ENCODE measurements around the gene MEGF8. TPM values are rescaled to one million over a fixed set of nuclear protein-coding genes. Genes with fewer than 3 reads are reported as not detected.

Gene MEGF8
- total RNA-seq, 1 experiment from 2014 or later, result 8.8 TPM

DNA sequence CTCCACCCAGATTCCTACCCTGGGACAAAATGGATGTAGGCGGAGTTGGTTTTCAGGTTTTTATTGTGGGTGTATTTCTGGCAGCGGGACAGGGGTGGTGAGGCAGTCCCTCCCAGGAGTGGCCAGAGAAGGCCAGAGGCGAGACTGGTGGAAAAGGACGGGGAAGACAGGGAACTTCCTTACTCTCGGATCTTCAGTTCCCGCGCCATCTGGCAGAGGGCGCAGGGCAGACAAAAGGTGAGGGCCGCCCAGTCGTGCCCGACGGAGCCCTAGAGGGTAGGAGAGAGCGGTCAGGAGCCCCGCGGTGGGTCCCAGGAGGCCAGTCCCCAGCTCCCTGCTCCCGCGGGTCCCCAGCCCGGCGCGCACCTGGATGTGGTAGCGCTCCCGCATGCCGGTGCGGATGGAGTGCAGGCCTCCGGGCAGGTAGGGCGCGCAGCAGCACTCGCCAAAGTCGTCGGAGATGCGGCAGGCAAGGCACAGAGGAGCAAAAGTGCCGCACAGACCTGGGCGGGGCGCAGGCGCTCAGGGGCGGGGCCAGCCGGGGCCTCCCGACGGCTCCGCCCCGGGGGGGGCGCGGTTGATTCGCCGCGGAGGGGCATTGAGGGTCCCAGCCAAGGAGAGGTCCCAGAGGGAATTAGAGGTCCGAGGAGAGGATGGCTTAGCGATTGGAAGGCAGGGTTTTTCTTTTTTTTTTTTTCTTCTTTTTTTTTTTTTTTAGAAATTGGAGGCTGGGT, 61.7 kb downstream of the MEGF8 start:
- in situ Hi-C loops (cut with HindIII; ENCODE audit: low pct_unique_long_range_greater_than_20kb, low sequenced_read_pairs), result no loop called here

DNA sequence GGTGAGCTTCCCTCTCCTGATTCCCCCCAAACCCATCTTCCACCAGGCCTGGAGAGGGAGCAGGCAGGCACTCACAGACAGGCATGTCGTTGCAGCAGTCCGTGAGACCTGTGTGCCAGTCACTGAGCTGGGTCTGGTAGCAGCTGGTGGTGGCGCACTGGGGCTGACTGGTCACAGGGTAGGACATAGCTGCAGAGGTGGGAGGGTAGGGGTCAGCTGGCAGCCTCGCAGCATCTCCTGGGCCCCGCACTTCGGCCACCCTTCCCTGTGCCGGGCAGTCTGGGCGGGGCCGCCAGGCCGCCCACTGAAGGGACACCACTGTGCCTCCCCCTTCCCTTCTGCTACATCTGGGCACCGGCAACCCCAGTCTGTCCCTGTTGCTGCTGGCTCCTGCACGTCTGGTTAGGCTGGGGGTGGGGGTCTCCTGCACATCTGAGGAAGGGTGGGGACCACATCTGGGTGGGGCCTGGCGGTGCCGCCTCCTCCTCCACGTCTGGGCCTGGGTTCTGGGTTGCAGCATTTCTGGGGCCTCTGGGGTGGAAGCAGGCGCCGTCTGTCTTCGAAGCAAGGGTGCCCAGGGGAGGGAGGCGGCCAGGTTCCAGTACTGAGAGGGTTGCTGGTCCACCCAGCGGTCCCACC, 63.5 kb downstream of the MEGF8 start:
- in situ Hi-C loops (cut with HindIII; ENCODE audit: low pct_unique_long_range_greater_than_20kb, low sequenced_read_pairs), result no loop called here
- no peak for DNase-seq (ENCODE audit: low read depth, low spot score)

More for the DNA sequence above, 61.7 kb downstream of the MEGF8 start:
- DNase-seq (ENCODE audit: low read depth, low spot score), result peak; percentile 84

DNA sequence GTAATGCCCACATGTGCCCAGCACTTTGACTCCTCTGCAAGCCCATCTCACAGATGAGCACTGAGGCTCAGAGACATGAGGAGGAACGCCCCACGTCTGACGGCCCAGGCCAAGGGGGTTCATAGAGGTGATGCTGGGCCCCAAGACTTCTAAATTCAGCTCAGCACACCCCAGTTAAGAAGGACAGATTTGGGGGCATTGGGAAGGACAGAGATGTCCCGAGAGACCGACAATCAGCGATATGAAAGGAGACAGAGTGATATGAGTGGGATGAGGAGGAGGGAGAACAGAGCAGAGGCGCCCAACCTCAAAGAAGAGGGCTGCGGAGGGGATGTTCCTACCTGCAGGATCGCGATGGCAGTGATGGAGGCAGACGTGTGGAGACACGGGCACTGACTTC, 64.5 kb downstream of the MEGF8 start, which contains the start of gene CNFN:
Gene CNFN, minus strand, starts transcription at position 399 of the 400 bp plus-strand sequence. CDS start 1,260 bp downstream, outside the sequence.
- in situ Hi-C loops (cut with HindIII; ENCODE audit: low pct_unique_long_range_greater_than_20kb, low sequenced_read_pairs), result no loop called here
- no peak for DNase-seq (ENCODE audit: low read depth, low spot score)

DNA sequence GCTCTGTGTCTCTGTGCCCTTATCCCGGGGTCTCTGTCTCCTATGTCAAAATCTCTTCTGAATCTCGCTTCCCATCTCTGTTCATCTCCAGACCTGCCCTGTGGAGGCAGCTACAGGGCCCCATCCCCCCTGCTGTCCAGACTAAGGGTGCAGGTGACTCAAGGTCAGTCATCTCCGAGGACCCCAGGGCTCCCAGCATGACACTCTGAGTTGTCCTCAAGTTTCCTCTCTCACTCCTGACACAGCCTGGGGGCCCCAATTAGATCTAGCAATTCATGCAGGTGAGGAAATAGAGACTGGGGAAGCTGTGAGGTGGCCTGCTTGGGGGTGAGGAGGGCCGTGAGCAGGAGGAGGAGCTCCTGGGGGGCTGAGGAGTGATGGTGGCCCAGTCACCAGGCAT, 66.7 kb downstream of the MEGF8 start:
- in situ Hi-C loops (cut with HindIII; ENCODE audit: low pct_unique_long_range_greater_than_20kb, low sequenced_read_pairs), result no loop called here
- DNase-seq (ENCODE audit: low read depth, low spot score), result no peak

DNA sequence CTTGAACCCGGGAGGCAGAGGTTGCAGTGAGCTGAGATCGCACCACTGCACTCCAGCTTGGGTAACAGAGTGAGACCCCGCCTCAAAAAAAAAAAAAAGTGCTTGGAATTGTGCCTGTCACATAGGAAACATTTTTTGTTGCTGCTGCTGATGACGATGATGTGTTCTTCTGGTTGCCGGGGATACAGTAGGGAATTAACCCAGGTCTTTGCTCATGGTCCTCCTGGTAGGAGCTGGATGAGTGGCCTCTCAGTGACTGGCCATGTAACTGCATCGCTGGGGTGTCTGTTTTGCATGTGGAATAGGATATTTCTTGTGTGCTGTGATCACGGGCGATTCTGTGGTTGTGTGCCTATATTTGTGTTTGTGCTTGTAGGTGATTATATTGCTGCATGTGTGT, 69.3 kb downstream of the MEGF8 start:
- in situ Hi-C loops (cut with HindIII; ENCODE audit: low pct_unique_long_range_greater_than_20kb, low sequenced_read_pairs), result no loop called here
- no peak for DNase-seq (ENCODE audit: low read depth, low spot score)

DNA sequence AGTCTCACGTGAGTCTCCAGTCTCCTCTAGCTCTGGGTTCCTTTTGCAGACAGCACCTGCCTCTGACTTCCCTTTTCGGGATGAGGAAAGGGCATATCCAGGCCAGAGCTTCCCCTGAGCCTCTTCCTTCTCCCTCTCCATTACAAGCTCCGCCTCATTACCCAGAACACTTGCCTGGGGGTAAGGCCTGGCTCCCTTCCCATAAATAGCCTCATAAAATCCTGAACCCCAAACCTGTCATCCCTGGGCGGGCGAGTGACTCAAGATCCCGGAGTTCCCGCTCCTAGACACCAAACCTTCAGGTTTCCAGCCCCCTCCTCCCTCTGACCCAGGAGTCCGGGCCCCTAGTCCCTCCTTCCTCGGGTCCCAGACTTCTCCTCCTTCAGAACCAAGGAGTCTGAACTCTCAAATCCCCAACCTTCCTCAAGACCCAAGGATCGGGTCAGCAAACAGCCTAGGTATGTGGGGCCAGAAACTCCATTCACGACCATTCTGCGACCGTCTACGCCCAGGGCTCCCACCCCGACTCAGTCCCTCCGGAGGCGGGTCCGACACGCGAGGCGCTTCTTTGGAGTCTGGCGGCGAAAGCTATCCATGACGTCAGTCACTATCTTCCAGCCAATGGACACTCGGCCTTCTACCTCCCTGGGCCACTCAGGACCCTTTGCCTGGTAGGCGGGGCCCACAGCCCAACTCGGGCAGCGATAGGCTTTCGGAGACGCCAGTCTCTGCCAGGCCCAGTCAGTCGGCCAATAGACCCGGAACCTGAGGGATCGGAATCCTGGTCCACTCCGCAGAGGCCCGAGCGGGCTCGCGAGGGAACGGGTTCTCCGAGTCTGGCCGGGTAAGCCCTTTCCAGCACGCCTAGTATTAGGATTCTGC, 71.2 kb downstream of the MEGF8 start:
- peak; percentile 98 for DNase-seq (ENCODE audit: low read depth, low spot score)
- in situ Hi-C loops (cut with HindIII; ENCODE audit: low pct_unique_long_range_greater_than_20kb, low sequenced_read_pairs), result no loop called here

DNA sequence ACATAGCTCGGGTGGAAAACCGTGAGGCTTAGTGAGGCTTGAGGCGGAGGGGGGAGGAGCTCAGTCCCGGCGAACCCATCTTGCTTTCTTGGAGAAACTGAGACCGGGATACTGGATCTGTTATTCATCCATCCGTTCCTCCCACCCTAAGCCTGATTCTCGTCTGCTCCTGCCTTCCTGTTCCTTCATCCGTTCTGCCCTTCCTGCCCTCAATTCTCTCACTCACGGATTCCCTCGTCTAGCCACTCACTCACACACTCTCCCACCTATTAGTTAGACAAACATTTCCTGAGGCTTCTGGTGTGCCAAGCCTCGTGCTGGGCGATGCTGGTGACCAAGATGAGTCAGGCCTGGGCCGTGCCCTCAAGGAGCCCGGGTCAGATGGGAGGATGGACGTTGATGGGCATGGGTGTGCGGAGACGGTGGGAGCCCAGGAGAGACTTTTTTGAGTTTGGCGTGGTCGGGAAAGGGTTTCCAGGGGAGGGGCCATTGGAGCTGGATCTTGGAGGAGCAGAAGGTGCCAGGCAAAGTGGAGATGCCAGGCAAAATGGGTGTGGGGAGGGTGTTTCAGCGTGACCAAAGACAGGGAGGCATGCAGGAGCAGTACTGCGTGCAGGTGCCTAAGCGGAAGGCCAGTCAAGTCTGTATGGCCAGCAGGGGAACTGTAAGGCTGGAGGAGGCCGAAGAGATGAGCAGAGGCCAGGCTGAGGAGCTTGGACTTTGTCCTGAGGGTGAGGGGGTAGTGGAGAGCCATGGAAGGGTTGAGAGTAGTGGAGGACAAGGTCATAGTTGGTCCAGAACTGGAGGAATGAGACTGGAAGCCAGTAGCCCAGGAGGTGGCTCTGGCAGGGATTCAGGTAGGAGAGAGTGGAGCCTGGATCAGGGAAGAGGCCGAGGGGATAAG, 72.1 kb downstream of the MEGF8 start:
- in situ Hi-C loops (cut with HindIII; ENCODE audit: low pct_unique_long_range_greater_than_20kb, low sequenced_read_pairs), result no loop called here
- no peak for DNase-seq (ENCODE audit: low read depth, low spot score)

DNA sequence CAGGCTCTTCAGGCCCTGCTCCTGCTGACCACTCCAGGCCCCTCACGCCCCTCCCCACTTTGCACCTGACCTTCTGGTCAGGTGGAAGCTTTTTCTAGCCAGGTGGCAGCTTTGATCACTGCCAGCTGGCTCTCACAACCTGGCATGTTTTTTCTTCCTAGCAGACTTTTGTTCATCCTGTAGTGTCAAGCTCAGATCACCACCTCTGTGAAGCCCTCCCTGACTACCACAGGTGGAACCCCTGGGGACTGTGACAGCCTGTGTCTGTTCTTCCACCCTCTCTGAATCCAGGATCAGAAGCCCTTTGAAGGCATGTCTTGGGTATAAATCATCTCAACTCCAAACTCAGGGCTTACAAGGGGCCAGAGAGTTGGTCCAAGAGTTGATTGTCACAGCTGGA, 75.0 kb downstream of the MEGF8 start:
- in situ Hi-C loops (cut with HindIII; ENCODE audit: low pct_unique_long_range_greater_than_20kb, low sequenced_read_pairs), result no loop called here
- no peak for DNase-seq (ENCODE audit: low read depth, low spot score)

DNA sequence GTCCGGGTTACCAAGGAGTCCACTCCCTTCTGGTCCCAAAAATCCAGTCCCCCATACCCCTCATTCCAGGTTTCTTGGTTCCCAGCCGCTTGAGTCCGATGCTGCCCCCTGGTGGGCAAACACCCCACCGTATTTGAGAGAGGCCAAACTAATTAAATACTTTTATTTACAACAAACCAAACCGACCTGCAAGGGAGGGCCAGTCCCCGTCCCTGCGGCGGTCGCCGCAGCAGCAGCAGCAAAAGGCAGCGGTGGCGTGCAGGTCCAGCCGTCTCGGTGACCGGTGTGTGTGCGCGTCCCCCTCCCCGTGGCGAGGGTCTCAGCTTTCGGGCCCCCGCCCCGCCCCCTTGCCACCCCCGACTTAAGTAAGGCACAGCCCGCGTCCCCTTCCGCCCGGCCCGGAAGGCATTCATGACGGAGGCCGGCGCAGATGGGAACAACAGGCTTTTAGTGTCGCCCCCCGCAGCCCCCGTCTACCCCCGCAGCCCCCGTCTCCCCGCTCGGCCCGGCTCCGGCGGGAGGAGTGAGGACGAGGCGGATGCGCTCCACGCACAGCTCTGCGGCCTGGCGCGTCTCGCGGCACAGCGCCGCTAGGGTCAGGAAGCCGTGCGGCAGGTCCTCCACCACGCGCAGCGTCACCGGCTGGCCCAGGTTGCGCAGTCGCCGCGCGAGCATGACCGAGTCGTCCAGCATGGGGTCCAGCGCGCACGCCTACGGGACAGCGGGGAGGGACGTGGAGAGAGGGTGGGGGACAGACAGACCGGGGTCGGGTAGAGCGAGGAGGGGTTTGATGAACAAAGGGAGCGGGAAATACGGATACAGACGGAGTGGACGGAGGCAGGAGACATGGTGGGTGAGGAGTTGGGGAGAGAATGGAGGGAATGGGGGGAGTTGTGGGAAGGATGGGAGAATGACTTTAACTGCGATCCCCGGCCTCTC, 76.2 kb downstream of the MEGF8 start:
- peak; percentile 65 for DNase-seq (ENCODE audit: low read depth, low spot score)

DNA sequence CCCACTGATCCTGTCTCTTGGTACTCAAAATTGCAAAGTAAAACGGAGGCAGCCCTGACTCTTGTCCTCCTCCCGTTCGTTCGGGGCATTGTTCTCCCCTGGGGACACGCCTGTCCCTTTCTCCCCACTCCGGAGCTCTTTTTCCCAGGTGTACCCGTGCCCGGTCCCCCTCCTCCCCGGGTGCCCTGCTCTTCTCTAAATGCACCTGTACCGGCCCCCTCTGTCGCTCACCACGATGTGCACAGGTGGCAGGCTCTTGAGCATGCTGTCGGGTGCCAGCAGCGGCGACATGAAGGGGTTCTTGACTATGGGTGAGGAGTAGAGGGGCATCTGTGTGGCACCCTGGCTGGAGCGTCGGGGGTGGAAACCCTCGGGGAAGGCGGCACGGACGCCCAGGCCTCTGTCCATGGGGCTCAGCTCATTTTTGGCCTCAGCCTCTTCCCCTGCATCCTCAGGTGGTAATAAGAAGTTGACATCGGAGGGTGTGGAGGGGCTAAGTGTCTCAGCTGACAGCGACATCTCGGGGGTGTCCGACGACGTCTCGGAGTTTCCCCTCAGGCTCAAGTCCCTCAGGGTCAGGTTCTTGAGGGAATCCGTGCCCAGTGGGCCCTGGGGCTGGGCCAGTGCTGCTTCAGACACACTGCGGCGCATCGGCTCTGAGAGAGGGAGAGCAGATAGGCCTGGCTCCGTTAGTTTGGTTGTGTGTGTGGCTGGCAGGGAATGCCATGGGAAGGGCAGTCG, 77.1 kb downstream of the MEGF8 start:
- in situ Hi-C loops (cut with HindIII; ENCODE audit: low pct_unique_long_range_greater_than_20kb, low sequenced_read_pairs), result no loop called here
- no peak for DNase-seq (ENCODE audit: low read depth, low spot score)

More for the DNA sequence above, 76.2 kb downstream of the MEGF8 start:
- in situ Hi-C loops (cut with HindIII; ENCODE audit: low pct_unique_long_range_greater_than_20kb, low sequenced_read_pairs), result no loop called here

DNA sequence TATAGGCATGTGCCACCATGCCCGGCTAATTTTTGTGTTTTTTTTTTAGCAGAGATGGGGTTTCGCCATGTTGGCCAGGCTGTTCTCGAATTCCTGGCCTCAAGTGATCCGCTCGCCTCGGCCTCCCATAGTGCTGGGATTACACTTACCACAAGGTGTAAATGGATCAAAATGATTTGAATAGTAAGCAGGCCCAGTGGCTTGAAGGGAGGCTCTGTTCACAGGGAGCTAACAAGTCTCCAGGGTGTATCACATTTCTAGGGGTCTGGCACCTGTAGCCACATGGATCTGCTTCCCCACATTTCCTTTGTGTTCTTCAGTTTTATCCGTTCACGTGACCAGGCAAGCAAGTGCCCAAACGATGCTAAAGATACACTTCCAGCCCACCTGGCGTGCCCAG, 78.2 kb downstream of the MEGF8 start:
- DNase-seq (ENCODE audit: low read depth, low spot score), result no peak
- in situ Hi-C loops (cut with HindIII; ENCODE audit: low pct_unique_long_range_greater_than_20kb, low sequenced_read_pairs), result no loop called here

DNA sequence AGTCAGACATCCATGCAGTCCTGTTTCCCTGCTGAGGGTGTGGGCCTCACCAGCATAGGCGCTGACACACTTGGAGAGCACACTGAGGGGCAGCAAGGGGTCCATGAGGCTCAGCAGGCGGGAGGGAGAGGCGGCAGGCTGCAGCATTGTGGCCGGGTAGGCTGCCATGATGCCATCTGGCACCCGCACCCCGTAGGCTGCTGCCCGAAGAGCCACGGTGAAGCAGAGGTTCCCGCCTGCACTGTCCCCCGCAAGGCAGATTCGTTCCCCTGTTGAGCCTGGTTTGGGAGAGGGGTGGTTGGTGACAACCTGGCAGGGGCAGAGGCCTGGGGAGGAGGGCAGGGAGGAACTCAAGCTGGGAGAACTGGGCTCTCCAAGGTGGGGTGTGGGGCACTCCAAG, 80.7 kb downstream of the MEGF8 start:
- no peak for DNase-seq (ENCODE audit: low read depth, low spot score)
- in situ Hi-C loops (cut with HindIII; ENCODE audit: low pct_unique_long_range_greater_than_20kb, low sequenced_read_pairs), result no loop called here

DNA sequence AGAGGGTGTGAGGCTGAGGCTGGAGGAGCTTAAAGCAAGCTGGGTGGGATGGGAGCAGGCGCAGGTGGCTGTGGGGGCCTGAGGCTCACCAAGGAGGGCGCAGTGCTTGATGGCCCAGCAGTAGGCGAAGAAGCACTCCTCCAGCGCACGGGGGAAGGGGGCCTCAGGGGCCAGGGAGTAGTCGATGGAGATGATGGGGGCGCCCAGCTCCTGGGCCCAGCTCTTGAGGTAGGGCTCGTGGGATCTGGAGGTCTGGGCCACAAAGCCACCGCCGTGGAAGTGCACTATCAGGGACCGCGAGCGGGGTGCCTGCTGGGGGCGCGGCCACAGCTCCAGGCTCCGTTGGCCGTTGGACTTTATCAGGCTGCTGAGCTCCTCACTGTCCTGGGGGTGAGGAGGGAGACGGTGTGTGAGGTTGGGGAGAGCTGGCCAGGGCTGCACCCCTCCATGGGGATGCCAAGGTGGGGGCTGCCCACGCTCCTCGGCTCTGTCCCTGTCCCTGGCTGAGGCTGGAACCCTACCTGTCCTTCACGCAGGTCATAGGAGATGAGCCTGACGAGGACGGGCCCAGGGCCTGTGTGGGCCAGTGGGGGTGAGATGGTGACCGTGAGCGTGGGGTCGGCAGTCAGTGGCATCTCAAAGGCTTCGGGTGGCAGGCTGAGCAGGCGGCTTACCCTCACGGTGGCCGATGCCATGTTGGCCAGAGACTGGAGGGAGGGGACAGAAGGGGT, 81.8 kb downstream of the MEGF8 start:
- in situ Hi-C loops (cut with HindIII; ENCODE audit: low pct_unique_long_range_greater_than_20kb, low sequenced_read_pairs), result no loop called here
- DNase-seq (ENCODE audit: low read depth, low spot score), result no peak

DNA sequence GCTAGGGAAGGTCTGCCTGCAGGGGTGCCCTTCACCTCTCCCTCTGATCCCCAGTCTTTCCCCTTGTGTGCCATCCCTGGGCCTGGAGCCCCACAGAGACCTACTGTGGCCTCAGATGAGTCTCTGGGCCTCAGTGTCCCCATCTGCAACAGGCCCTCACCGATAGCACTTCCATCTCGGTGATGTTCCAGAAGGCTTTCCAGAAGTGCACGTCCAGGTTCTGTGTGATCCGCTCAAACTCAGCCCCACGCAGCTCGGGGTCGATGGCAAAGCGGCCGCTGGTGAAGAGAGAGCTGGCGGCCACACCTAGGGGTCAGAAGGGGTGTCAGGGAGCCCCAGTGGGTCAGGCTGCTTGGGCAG, 82.4 kb downstream of the MEGF8 start:
- DNase-seq (ENCODE audit: low read depth, low spot score), result no peak
- in situ Hi-C loops (cut with HindIII; ENCODE audit: low pct_unique_long_range_greater_than_20kb, low sequenced_read_pairs), result no loop called here

DNA sequence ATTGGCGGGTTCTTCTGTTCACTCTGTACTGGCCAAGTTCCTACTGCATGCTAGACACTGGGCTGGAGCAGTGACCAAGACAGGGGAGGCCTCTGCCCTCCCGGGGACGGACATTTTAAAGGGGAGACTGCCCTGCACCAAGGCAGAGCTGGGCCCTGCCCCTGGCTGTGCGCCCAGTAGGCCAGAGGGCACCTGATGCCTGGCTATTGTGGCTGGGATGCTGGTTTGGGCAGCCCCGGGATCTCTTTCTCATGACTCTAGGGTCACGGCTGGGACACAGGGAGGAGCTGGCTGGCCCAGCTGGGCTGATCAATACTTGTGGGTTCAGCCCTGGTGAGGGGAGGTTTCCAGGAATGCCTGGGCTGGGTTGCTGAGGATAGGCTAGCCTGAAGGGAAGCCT, 84.0 kb downstream of the MEGF8 start:
- no peak for DNase-seq (ENCODE audit: low read depth, low spot score)
- in situ Hi-C loops (cut with HindIII; ENCODE audit: low pct_unique_long_range_greater_than_20kb, low sequenced_read_pairs), result no loop called here

All from SK-MEL-5 (cell line).